Keratinocyte (primary cell): ENCODE data around the gene PIK3CB. TPM values are rescaled to one million over a fixed set of nuclear protein-coding genes. Genes with fewer than 3 reads are reported as not detected.

ENCODE experiments used
- DNase-seq: peaks from one replicate; pipeline ENCODE4 v3.0.0-alpha.2; 2011; ENCODE audit warnings: low read depth, missing footprints, low spot score
- FAIRE-seq: peaks from 2 replicates; lab custom pipeline; 2011; peaks lifted over from hg19 to GRCh38; lab: Jason Lieb, UNC
- H2AFZ ChIP-seq: 2 replicates; pipeline ENCODE4 v1.6.0; 2012; ENCODE audit warnings: low read length, control low read depth, inconsistent platforms; ENCODE audit not compliant: control insufficient read depth
- H3K27ac ChIP-seq: 2 replicates; pipeline ENCODE4 v1.5.1; 2011; ENCODE audit warnings: low read length; ENCODE audit not compliant: control insufficient read depth, insufficient read depth
- H3K27me3 ChIP-seq: 3 replicates; pipeline ENCODE4 v1.6.0; 2011; ENCODE audit warnings: low read length; ENCODE audit not compliant: control insufficient read depth, insufficient read depth; ENCODE audit errors: extremely low read depth
- H3K36me3 ChIP-seq, 2 experiments: 2 replicates in 1 of 2; 3 replicates in 1 of 2; pipeline ENCODE4 v1.5.1; 2011; ENCODE audit warnings: low read length in 2 of 2, mild to moderate bottlenecking in 1 of 2; ENCODE audit not compliant: control insufficient read depth in 2 of 2, insufficient read depth in 2 of 2; ENCODE audit errors: extremely low read depth in 1 of 2
- H3K4me1 ChIP-seq: 3 replicates; pipeline ENCODE4 v1.5.1; 2011; ENCODE audit warnings: low read length; ENCODE audit not compliant: control insufficient read depth, insufficient read depth; ENCODE audit errors: extremely low read depth
- H3K4me2 ChIP-seq: 3 replicates; pipeline ENCODE4 v1.6.0; 2011; ENCODE audit warnings: low read depth, low read length; ENCODE audit not compliant: control insufficient read depth, insufficient read depth; ENCODE audit errors: extremely low read depth
- H3K4me3 ChIP-seq, 3 experiments: fragments of 200-600 bp in 1 of 3; sonication (generic) in 1 of 3; 2 replicates in 2 of 3; 3 replicates in 1 of 3; pipeline ENCODE4 v1.5.1; 2011 to 2016; ENCODE audit warnings: low read length in 3 of 3, mild to moderate bottlenecking in 3 of 3, control low read depth in 2 of 3, inconsistent platforms in 1 of 3, low read depth in 1 of 3, mixed read lengths in 1 of 3, mixed run types in 1 of 3, moderate library complexity in 1 of 3; ENCODE audit not compliant: control insufficient read depth in 2 of 3, insufficient read depth in 2 of 3; ENCODE audit errors: extremely low read depth in 1 of 3
- H3K79me2 ChIP-seq: 2 replicates; pipeline ENCODE4 v1.6.0; 2012; ENCODE audit warnings: low read length; ENCODE audit not compliant: control insufficient read depth, insufficient read depth
- H3K9ac ChIP-seq: 3 replicates; pipeline ENCODE4 v1.6.0; 2011; ENCODE audit warnings: low read length; ENCODE audit not compliant: control insufficient read depth, insufficient read depth; ENCODE audit errors: extremely low read depth
- H3K9me1 ChIP-seq: 3 replicates; pipeline ENCODE4 v1.6.0; 2011; ENCODE audit warnings: low read length; ENCODE audit not compliant: control insufficient read depth, insufficient read depth; ENCODE audit errors: extremely low read depth
- H3K9me3 ChIP-seq: 2 replicates; pipeline ENCODE4 v1.5.1; 2012; ENCODE audit warnings: low read depth, low read length; ENCODE audit not compliant: control insufficient read depth
- H4K20me1 ChIP-seq: 3 replicates; pipeline ENCODE4 v1.6.0; 2011; ENCODE audit warnings: low read length; ENCODE audit not compliant: control insufficient read depth, insufficient read depth; ENCODE audit errors: extremely low read depth
- CTCF ChIP-seq, 3 experiments: IDR thresholded peaks in 1 of 3; conservative IDR thresholded peaks in 1 of 3; optimal IDR thresholded peaks in 1 of 3; 2 replicates in 2 of 3; 3 replicates in 1 of 3; pipeline versions ENCODE3 to v1.5.1; 2011; ENCODE audit warnings: low read length in 3 of 3, mild to moderate bottlenecking in 3 of 3, moderate library complexity in 2 of 3, control low read depth in 1 of 3, inconsistent platforms in 1 of 3; ENCODE audit not compliant: insufficient read depth in 2 of 3; ENCODE audit errors: extremely low read depth in 1 of 3
- EZH2 ChIP-seq: IDR thresholded peaks from one replicate; pipeline ENCODE4 v1.6.1; 2012; ENCODE audit warnings: inconsistent platforms, mild to moderate bottlenecking, low read length, moderate library complexity
- dilution Hi-C: fragments of 300-500 bp; cut with MboI; formaldehyde crosslinking; loops from one replicate; pipeline ENCODE4 v1.7.0; 2020; ENCODE audit warnings: low sequenced_read_pairs; ENCODE audit not compliant: extremely low pct_ligation_motif_present
- polyA plus RNA-seq, 5 experiments: library from polyadenylated mRNA; depleted of rRNA in 3 of 5; stranded (reverse) in 3 of 5; stranded (forward) in 1 of 5; unstranded in 1 of 5; fragments of >200 nt; gene quantifications; 1 replicate in 1 of 5; 2 replicates in 3 of 5; 3 replicates in 1 of 5; pipeline versions ENCODE4 v1.2.1 to v1.2.3, GENCODE V29; 2011 to 2012; ENCODE audit warnings: missing spikeins in 2 of 5, low read depth in 1 of 5, low replicate concordance in 1 of 5

Gene PIK3CB
- polyA plus RNA-seq, 1 donor (not counting 4 experiments of a cell fraction or from before 2014, with no cell fraction given), result 19.9 TPM

DNA sequence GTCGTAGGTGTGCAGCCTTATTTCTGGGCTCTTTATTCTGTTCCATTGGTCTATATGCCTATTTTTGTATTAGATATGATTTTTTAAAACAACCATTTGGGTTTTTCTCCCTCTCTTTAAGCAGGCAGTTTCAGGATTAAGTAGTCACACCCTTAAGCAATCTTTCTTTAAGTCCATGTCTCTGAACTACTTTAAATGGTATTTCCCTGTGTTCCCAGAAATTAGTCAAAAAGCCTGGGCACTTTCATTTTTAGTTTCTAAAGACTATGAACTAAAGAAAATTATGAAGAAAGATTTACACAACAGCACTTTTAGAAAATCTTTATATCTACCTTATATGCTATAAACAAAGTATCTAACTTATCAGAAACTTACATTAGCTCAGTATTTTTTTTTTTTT is 115.9 kb downstream of the PIK3CB start:
- H2AFZ ChIP-seq, result no peak overlapping the region
- H3K36me3 ChIP-seq, result no peaks in the 10 kb centered on the region
- TF ChIP-seq CTCF (optimal IDR thresholded peaks at IDR 0.05 in 1 of 3, IDR thresholded peaks at IDR 0.05 in 1 of 3, conservative IDR thresholded peaks at IDR 0.05 in 1 of 3; ENCODE audit: extremely low read depth in 1 of 3, insufficient read depth in 2 of 3, low read length in 3 of 3) (no peak), EZH2 (no peak)
- FAIRE-seq (no peak), DNase-seq (no peak)
- H3K27ac ChIP-seq, result no peak overlapping the region
- dilution Hi-C loops, result no loop called here
- no peak overlapping the region for H3K4me2 ChIP-seq
- no peaks in the 10 kb centered on the region for H3K27me3 ChIP-seq
- H3K79me2 ChIP-seq, result no peaks in the 10 kb centered on the region
- no peaks in the 10 kb centered on the region for H3K9me1 ChIP-seq
- H4K20me1 ChIP-seq, result no peaks in the 10 kb centered on the region
- peaks cover 8% of the 10 kb centered on the region for H3K4me1 ChIP-seq
- H3K4me3 ChIP-seq, result no peak overlapping the region
- H3K9ac ChIP-seq, result no peak overlapping the region
- H3K9me3 ChIP-seq, result no peaks in the 10 kb centered on the region

- H3K4me1 ChIP-seq, result no peaks in the 10 kb centered on the region
- dilution Hi-C loops, result no loop called here
- no peak overlapping the region for H3K27ac ChIP-seq
- H3K27me3 ChIP-seq, result no peaks in the 10 kb centered on the region
- no peak for FAIRE-seq
- no peaks in the 10 kb centered on the region for H3K79me2 ChIP-seq
- H2AFZ ChIP-seq, result no peak overlapping the region
- no peaks in the 10 kb centered on the region for H3K9me1 ChIP-seq
- TF ChIP-seq CTCF (optimal IDR thresholded peaks at IDR 0.05 in 1 of 3, IDR thresholded peaks at IDR 0.05 in 1 of 3, conservative IDR thresholded peaks at IDR 0.05 in 1 of 3; ENCODE audit: extremely low read depth in 1 of 3, insufficient read depth in 2 of 3, low read length in 3 of 3), result no peak
- no peak for TF ChIP-seq EZH2
- no peak overlapping the region for H3K9ac ChIP-seq
- no peak overlapping the region for H3K4me3 ChIP-seq
- no peak overlapping the region for H3K4me2 ChIP-seq
- no peak for DNase-seq
- H3K9me3 ChIP-seq, result no peaks in the 10 kb centered on the region
- H4K20me1 ChIP-seq, result no peaks in the 10 kb centered on the region
- no peaks in the 10 kb centered on the region for H3K36me3 ChIP-seq
These were observed 117.4 kb downstream of the PIK3CB start for GRCh38 chr3:138717348-138717747.
